Muscle layer of colon (tissue), 2 donors: Measurements from ENCODE around the gene VDR.

Source experiments
- H3K27ac ChIP-seq: one replicate; pipeline ENCODE4 v1.7.0; 2013; ENCODE audit warnings: low read depth, mild to moderate bottlenecking, low read length, moderate library complexity
- H3K27me3 ChIP-seq, 2 donors: one replicate each; pipeline ENCODE4 v1.7.0; 2013; ENCODE audit warnings: low read length in 2 of 2, mild to moderate bottlenecking in 2 of 2; ENCODE audit not compliant: insufficient read depth in 2 of 2, control insufficient read depth in 1 of 2
- H3K36me3 ChIP-seq: one replicate; pipeline ENCODE4 v1.7.0; 2013; ENCODE audit warnings: mild to moderate bottlenecking, low read length; ENCODE audit not compliant: insufficient read depth
- H3K4me1 ChIP-seq: one replicate; pipeline ENCODE4 v1.7.0; 2013; ENCODE audit warnings: mild to moderate bottlenecking, low read length; ENCODE audit not compliant: insufficient read depth
- H3K4me3 ChIP-seq, 2 donors: one replicate each; pipeline ENCODE4 v1.7.0; 2013; ENCODE audit warnings: low read length in 2 of 2, low read depth in 1 of 2, mild to moderate bottlenecking in 1 of 2, moderate library complexity in 1 of 2
- H3K9ac ChIP-seq: one replicate; pipeline ENCODE4 v1.7.0; 2013; ENCODE audit warnings: low read length
- H3K9me3 ChIP-seq: one replicate; pipeline ENCODE4 v1.7.0; 2013; ENCODE audit warnings: mild to moderate bottlenecking, low read length
- donor health status: abdominal sarcoma.
- donor health status: Adenocarcinoma of cecum.

The VDR gene

GRCh38 chr12:47942614-47943225, 37.9 kb upstream of the VDR start:
- Histone ChIP-seq H3K27ac (no peak overlapping the region), H3K9me3 (no peaks in the 10 kb centered on the region), H3K4me3 (no peak overlapping the region), H3K36me3 (no peaks in the 10 kb centered on the region), H3K9ac (no peak overlapping the region), H3K4me1 (no peaks in the 10 kb centered on the region), H3K27me3 (peaks cover 0 to 23% of the 10 kb centered on the region in 2 donors)

DNA sequence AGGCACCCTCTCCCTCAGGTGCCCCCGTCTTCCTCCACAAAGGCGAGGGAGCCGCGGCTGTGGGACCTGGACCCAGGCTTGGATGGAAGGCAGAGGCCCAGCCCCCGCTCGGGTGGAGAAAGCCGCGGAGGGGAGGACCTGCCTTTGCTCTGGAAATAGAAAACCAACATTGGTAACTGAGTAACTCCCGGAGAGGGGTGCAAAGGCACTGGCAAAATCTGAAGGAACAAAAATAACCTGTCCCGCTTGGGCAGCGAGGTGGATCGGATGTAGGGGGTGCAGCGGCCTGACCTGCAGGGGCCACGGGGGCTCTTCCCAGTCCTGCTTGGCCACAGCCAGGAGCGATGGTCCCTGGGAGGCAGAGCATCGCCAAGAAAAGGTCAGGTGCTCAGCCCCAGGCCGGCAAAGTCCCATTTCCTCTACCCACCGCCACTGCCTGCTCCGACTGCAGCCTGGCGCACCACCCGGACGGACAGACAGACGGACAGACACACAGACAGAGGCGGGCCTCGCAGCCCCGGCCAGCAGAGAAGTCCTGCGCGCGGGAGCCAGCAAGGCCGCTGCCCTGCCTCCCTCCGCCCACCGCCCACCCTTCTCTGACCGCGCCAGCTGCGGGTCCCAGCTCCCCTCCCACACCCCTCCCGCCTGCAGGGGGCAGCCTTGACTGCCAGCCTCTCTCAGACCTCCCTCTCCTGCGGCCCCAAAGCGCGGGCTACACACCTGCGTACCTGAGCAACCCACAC, 37.2 kb upstream of the VDR start:
- no peaks in the 10 kb centered on the region for H3K9me3 ChIP-seq
- no peaks in the 10 kb centered on the region for H3K4me1 ChIP-seq
- H3K27ac ChIP-seq, result no peak overlapping the region
- no peaks in the 10 kb centered on the region for H3K36me3 ChIP-seq
- H3K27me3 ChIP-seq, result peaks cover 0 to 23% of the 10 kb centered on the region in 2 donors
- H3K9ac ChIP-seq, result no peak overlapping the region
- no peak overlapping the region for H3K4me3 ChIP-seq

- Histone ChIP-seq H3K27ac (no peak overlapping the region), H3K9ac (no peak overlapping the region), H3K9me3 (no peaks in the 10 kb centered on the region), H3K27me3 (peaks cover 0 to 23% of the 10 kb centered on the region in 2 donors), H3K4me3 (no peak overlapping the region), H3K36me3 (no peaks in the 10 kb centered on the region), H3K4me1 (no peaks in the 10 kb centered on the region)
Observed at GRCh38 chr12:47941475-47941780, 36.6 kb upstream of the VDR start.

DNA sequence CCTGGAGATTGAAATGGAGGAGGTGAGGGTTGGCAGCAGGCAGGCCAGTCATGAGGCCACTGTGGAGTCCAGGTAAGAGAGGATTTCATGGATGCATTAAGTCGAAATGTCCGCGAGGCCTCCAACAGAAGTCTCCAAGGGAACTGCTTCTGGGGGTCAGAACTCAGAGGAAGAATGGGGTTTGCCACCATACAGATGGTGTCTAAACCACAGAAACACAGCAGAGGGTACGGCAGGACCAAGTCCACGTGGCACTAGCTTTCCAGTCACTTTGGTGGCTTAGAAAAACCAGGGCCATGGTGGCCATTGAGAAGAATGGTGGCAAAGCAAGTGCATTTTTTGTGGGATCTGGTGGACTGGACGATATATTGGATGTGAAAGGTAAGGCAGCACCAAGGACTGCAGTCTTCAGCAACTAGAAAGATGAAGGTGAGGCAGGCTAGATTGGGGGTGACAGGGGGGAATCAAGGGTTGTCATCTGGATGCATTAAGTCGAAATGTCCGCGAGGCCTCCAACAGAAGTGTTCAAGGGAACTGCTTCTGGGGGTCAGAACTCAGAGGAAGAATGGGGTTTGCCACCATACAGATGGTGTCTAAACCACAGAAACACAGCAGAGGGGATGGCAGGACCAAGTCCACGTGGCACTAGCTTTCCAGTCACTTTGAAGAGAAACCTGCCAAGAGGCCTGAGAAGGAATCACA, 36.1 kb upstream of the VDR start:
- no peaks in the 10 kb centered on the region for H3K36me3 ChIP-seq
- no peaks in the 10 kb centered on the region for H3K9me3 ChIP-seq
- H3K4me3 ChIP-seq, result no peak overlapping the region
- H3K4me1 ChIP-seq, result no peaks in the 10 kb centered on the region
- H3K9ac ChIP-seq, result no peak overlapping the region
- H3K27ac ChIP-seq, result no peak overlapping the region
- peaks cover 0 to 23% of the 10 kb centered on the region in 2 donors for H3K27me3 ChIP-seq

GRCh38 chr12:47939009-47939601, 34.3 kb upstream of the VDR start:
- Histone ChIP-seq H3K9ac (no peak overlapping the region), H3K4me1 (peaks cover 7% of the 10 kb centered on the region)

DNA sequence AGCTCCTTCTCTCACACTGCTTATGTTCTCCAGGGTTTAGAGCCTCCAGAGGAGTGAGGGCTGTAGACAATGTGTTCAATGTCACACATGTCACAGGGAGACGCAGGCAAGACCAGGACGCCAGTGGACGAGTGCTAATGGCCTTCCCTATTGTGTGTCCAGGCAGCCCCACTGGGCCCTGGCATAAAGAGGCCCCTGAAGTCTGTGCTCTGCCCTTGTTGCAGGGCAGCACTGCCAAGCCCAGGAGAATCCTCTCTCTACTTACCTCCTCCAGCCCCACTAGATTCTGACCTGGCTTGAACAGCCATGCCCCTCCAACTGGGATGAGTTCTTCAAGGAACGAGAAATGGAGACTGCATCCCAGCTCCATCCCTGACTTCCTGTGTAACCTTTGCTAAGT, 33.8 kb upstream of the VDR start:
- Histone ChIP-seq H3K4me1 (peaks cover 7% of the 10 kb centered on the region), H3K4me3 (no peak overlapping the region), H3K9me3 (no peaks in the 10 kb centered on the region), H3K27ac (no peak overlapping the region), H3K36me3 (no peaks in the 10 kb centered on the region), H3K27me3 (peaks cover 0 to 23% of the 10 kb centered on the region in 2 donors), H3K9ac (no peak overlapping the region)

More at GRCh38 chr12:47939009-47939601, 34.3 kb upstream of the VDR start:
- no peak overlapping the region for H3K27ac ChIP-seq
- H3K27me3 ChIP-seq, result peaks cover 0 to 23% of the 10 kb centered on the region in 2 donors
- H3K36me3 ChIP-seq, result no peaks in the 10 kb centered on the region
- no peaks in the 10 kb centered on the region for H3K9me3 ChIP-seq
- H3K4me3 ChIP-seq, result no peak overlapping the region

DNA sequence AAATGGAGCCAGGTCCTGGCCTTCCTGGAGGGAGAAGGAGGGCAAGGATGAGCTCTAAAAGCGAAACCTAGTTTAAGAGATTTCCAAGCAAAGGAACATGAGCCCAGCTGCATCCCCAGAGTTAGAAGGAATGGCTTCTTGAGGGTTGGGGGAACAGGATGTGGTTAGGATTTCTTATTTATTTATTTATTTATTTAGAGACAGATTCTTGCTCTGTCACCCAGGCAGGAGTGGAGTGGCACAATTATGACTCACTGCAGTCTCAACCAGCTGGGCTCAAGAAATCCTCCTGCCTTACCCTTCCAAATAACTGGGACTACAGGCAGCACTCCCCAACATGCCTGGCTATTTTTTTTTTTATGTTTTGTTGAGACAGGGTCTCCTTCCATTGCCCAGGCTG, 33.3 kb upstream of the VDR start:
- H3K9me3 ChIP-seq, result no peaks in the 10 kb centered on the region
- no peaks in the 10 kb centered on the region for H3K36me3 ChIP-seq
- H3K9ac ChIP-seq, result no peak overlapping the region
- H3K27ac ChIP-seq, result no peak overlapping the region
- peaks cover 7% of the 10 kb centered on the region for H3K4me1 ChIP-seq
- peaks cover 0 to 19% of the 10 kb centered on the region in 2 donors for H3K27me3 ChIP-seq
- H3K4me3 ChIP-seq, result no peak overlapping the region

DNA sequence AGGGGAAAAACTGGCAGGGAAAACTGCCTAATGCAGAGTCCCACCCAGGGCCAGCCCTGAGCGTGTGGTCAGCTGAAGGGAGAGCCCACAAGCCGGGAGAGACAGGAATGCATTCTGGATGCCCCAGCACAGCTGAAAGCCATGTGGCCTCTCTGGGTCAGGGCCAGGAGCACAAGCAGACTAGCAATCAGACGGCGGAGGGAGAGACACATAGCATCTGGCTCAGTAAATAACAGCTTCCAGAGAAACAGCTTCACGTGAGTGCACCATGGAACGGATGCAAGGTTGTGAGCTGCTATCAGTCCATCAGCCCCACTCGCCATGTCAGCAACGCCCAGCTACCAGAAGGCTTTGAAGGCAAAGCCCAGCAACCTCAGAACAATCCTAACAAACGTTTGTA, 30.4 kb upstream of the VDR start:
- peaks cover 7% of the 10 kb centered on the region for H3K4me1 ChIP-seq
- H3K27ac ChIP-seq, result no peak overlapping the region
- H3K9me3 ChIP-seq, result no peaks in the 10 kb centered on the region
- no peaks in the 10 kb centered on the region for H3K36me3 ChIP-seq
- no peaks in the 10 kb centered on the region for H3K27me3 ChIP-seq
- no peak overlapping the region for H3K9ac ChIP-seq
- no peak overlapping the region for H3K4me3 ChIP-seq

DNA sequence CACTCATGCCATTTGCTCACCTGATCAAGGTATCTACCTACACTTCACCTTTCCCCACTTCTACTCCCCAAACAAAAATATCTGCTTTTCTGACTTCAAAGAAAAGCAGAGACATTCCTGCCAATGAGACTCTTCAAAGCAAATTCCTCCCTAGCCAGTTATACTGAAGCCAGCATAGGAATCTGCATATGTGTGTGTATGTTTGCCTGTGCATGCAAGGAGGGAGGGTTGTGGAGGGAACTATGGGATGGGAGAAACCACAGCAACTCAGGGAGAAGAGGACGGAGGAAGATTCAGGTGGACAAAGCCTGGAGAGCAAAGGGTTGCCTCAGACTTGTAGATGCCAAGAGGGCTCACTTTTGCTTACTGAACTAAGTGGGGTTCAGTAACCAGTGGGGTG, 26.4 kb upstream of the VDR start:
- Histone ChIP-seq H3K36me3 (no peaks in the 10 kb centered on the region), H3K4me1 (peaks cover 7% of the 10 kb centered on the region), H3K27ac (no peak overlapping the region), H3K9ac (no peak overlapping the region), H3K9me3 (no peaks in the 10 kb centered on the region), H3K4me3 (no peak overlapping the region), H3K27me3 (no peaks in the 10 kb centered on the region)

DNA sequence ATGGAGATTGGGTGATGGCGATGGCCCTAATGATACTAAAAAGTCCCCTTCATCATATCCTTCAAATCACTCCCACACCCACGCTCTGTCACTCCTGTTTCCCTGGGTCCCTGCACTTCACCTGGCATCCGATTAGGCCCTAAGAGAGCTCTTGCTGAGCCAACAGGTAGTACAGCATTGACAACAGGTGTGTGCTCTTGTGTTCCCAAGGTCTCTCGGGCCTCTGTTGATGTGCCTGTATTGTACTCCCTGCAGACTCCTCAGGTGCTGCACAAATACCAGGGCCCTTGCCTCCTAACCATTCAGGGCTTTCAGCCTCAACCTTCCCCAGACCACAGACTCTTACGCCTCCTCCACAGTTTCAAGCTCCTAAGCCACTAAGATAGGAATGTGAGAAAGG, 25.8 kb upstream of the VDR start:
- H3K4me1 ChIP-seq, result peaks cover 7% of the 10 kb centered on the region
- H3K9ac ChIP-seq, result no peak overlapping the region
- H3K4me3 ChIP-seq, result no peak overlapping the region
- H3K36me3 ChIP-seq, result no peaks in the 10 kb centered on the region
- no peaks in the 10 kb centered on the region for H3K9me3 ChIP-seq
- H3K27ac ChIP-seq, result no peak overlapping the region
- no peaks in the 10 kb centered on the region for H3K27me3 ChIP-seq

- H3K36me3 ChIP-seq, result no peaks in the 10 kb centered on the region
- H3K9me3 ChIP-seq, result no peaks in the 10 kb centered on the region
- no peak overlapping the region for H3K4me3 ChIP-seq
- no peaks in the 10 kb centered on the region for H3K27me3 ChIP-seq
- H3K9ac ChIP-seq, result no peak overlapping the region
- no peaks in the 10 kb centered on the region for H3K4me1 ChIP-seq
- H3K27ac ChIP-seq, result no peak overlapping the region
Observed at GRCh38 chr12:47927346-47927745, 22.6 kb upstream of the VDR start.
